Activated CD8-positive, alpha-beta memory T cell treated with anti-CD3 and anti-CD28 coated beads for 36 hours (primary cell): Measurements from ENCODE around the gene ZNF428. TPM values are rescaled to one million over a fixed set of nuclear protein-coding genes. Genes with fewer than 3 reads are reported as not detected.

Source experiments
- CTCF ChIA-PET: fragments of 350-600 bp; sonication (Branson Sonifier 250); formaldehyde crosslinking; loops from one replicate; lab custom pipeline; 2021; ENCODE audit warnings: antibody characterized with exemption; lab: Charles Lee
- POLR2A ChIA-PET: fragments of 350-600 bp; sonication (Branson Sonifier 250); formaldehyde crosslinking; loops from one replicate; lab custom pipeline; 2021; ENCODE audit warnings: antibody characterized with exemption; lab: Charles Lee
- total RNA-seq, 2 experiments: library from RNA; stranded (reverse); gene quantifications; one replicate each; pipeline ENCODE4 v1.2.3, GENCODE V29; 2021

Gene ZNF428
- total RNA-seq, 2 experiments from 2014 or later, result 19.8 to 20.1 TPM

GRCh38 chr19:43561139-43561970, 58.1 kb downstream of the ZNF428 start:
- POLR2A ChIA-PET, result no interaction called here
- CTCF ChIA-PET, result interaction anchor here (1.9 kb wide), 1 partner anchor 34 kb away, joined by 8 read pairs; the partner anchor contains the start of gene IRGQ

GRCh38 chr19:43560687-43561086, 58.7 kb downstream of the ZNF428 start:
- CTCF ChIA-PET, result interaction anchor here (0.9 kb wide), 1 partner anchor 36 kb away, joined by 3 read pairs; the partner anchor contains the start of gene ZNF576
- POLR2A ChIA-PET, result no interaction called here

Other genes with a start within 250 kb of the ZNF428 start
- not detected for gene TEX101, start 204.7 kb downstream of the ZNF428 start, total RNA-seq
- gene LYPD3, start 154.0 kb downstream of the ZNF428 start, total RNA-seq, result 1 to 10 TPM; 2.0 to 2.2 TPM
- 10 to 100 TPM; 13.4 to 14.5 TPM for gene PHLDB3, start 114.9 kb downstream of the ZNF428 start, total RNA-seq
- gene ETHE1, start 92.4 kb downstream of the ZNF428 start, total RNA-seq, result 10 to 100 TPM; 41.6 to 42.0 TPM
- 1 to 10 TPM; 1.3 to 2.2 TPM for gene ZNF575, start 86.4 kb downstream of the ZNF428 start, total RNA-seq
- gene XRCC1, start 44.1 kb downstream of the ZNF428 start, total RNA-seq, result 10 to 100 TPM; 33.1 to 39.5 TPM
- gene PINLYP, start 43.8 kb downstream of the ZNF428 start, total RNA-seq, result 10 to 100 TPM; 14.9 to 15.1 TPM
- 10 to 100 TPM; 27.7 to 28.1 TPM for gene IRGQ, start 23.5 kb downstream of the ZNF428 start, total RNA-seq
- gene ZNF576, start 23.0 kb downstream of the ZNF428 start, total RNA-seq, result 10 to 100 TPM; 21.0 TPM
- under 1 TPM; 0.08 to 0.40 TPM for gene SRRM5, start 7.5 kb downstream of the ZNF428 start, total RNA-seq
- under 1 TPM; 0.17 to 0.48 TPM for gene CADM4, start 20.2 kb upstream of the ZNF428 start, total RNA-seq
- 1 to 10 TPM; 6.3 to 6.6 TPM for gene PLAUR, start 50.5 kb upstream of the ZNF428 start, total RNA-seq
- gene IRGC, start 96.4 kb upstream of the ZNF428 start, total RNA-seq, result not detected
- 10 to 100 TPM; 77.6 to 80.4 TPM for gene SMG9, start 135.3 kb upstream of the ZNF428 start, total RNA-seq
- gene KCNN4, start 161.3 kb upstream of the ZNF428 start, total RNA-seq, result 10 to 100 TPM; 83.8 to 89.2 TPM
- under 1 TPM; 0.32 to 0.73 TPM for gene LYPD5, start 182.8 kb upstream of the ZNF428 start, total RNA-seq
- 1 to 10 TPM; 4.8 to 5.0 TPM for gene ZNF283, start 207.7 kb upstream of the ZNF428 start, total RNA-seq